UCSD-AML1 (cell line): Measurements from ENCODE around the gene POLA1.

Experiments used
- DNase-seq: peaks from one replicate; lab custom pipeline; 2025; ENCODE audit not compliant: unreplicated experiment; lab: John Stamatoyannopoulos, UW

Gene POLA1

DNA sequence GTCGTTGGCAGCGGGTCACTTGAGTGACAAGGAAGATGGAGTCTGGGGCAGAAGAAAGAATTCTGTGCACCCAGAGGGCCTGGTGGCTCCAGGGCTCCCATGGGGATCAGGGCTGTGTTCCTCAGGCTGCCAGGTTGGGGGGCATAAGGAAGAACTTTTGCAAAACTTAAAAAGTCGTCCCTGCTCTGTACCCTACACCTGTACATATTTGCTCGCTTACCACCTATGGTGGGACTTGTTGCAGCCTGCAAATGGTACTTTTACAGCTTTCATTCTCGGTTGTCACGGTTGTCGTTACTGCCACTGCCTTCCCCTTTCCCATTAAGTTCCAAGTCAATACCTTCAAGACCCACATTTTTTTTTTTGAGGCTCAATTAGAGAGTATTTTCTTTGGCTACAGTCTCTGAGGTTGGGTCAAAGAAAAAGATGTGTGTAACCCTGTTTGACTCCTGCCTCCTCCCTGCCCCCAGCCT, 312.9 kb downstream of the POLA1 start:
- no peak for DNase-seq

- no peak for DNase-seq
These were observed 313.6 kb downstream of the POLA1 start for GRCh38 chrX:25007059-25008053.

- no peak for DNase-seq
These were observed 315.7 kb downstream of the POLA1 start for GRCh38 chrX:25009407-25009806.

DNA sequence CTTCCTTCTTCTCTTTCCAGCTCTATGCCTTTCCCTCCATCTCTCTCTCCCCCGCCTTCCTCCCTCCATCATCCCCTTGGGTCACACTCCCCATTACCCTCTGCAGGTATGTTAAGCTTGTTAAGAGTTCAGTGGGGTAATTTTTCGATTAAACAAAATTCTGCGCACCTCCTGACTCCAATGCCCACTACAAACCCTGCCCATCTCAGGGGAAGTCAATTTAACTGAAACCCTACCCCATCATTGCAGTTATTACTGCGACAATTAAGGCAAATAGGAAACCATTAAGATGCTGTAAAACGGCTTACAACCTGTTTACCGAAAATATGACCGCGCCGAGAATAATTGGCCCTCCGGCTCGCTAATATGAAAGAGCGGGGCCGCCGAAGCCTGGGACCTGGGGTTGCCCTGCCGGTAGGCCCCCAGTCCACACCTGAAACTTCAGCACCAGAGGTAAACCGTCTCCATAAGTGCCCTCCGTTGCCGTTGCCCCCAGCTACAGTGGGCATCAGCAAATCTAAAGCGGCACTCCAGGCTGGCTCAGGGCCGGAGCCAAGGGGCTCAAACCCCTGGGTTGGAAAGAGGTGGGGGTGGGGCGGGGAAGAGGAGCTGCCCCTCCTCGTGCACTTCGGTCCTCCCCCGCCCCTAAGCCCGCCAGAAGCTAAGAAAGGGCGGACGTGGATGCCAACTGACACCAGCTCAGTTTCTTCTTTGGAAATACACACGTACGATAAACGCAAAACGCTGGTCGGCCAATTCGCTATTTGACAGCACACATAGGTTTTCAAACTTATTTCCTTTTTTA, 317.3 kb downstream of the POLA1 start:
- no peak for DNase-seq

DNA sequence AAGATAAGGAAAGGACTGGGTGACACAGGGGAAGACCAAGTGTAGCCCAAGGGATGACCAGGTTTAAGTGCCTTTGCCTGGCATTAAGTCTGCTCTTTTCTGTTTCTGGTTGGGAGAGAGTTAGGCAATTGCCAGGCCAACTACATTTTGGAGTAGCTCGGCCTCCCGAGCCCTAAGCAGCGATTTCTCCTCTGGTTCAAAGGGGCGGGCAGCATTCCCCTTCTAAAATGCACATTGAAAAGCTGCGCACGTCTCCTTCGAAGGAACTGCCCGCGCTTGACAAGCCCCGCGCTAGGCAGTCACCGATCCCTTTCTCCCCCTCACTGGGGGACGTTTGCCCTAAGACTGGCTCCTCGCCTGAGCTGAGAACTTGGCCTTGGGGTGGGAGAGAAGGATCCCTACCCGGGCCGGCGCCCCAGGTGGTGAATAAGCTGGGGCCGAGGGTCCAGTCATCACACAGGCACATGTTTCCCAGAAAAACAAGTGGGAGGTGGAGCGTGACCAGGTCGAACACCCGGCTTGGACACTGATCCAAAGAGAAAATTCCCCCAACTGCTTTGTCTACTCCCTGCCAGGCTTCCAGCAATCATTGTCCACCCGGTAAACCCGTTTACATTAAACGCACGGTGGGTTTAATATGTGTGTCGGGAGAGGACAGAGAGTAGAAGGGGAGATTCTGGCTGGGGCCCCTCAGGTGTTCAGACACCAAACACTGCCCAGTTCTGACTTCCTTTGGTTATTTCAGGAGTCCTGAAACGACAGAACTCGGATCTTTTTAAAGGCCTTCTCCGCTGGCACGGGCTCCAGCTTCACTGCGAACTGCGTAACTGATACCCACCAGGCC, 318.1 kb downstream of the POLA1 start:
- DNase-seq = no peak

DNA sequence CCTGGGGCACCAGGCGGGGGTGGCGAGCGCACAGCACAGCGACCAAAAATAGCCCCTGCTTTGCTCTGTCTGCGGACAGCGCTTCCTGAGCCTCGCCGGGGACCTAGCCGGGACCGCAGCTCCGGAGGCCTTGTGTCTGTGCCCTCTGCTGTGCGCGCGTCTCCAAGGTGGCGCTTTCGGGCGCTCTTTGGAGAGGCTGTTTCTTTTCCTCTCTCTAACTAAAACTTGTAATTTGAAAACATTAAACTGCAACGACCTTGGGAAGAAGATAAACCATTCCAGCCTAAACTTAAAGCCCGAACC, 318.7 kb downstream of the POLA1 start:
- peak; percentile 21 for DNase-seq

GRCh38 chrX:25012793-25013631, 319.3 kb downstream of the POLA1 start:
- DNase-seq = no peak

- no peak for DNase-seq
These were observed 320.1 kb downstream of the POLA1 start for GRCh38 chrX:25013632-25014365.

- no peak for DNase-seq
These were observed 320.7 kb downstream of the POLA1 start for GRCh38 chrX:25014366-25014838.

- DNase-seq = peak; percentile 42
These were observed 322.0 kb downstream of the POLA1 start, which contains the start of gene ARX for GRCh38 chrX:25015486-25016360. TSS of gene ARX (minus strand) at chrX:25015965. CDS start at chrX:25015737, 228 bp downstream.

GRCh38 chrX:25016361-25016671, 322.6 kb downstream of the POLA1 start:
- no peak for DNase-seq

DNA sequence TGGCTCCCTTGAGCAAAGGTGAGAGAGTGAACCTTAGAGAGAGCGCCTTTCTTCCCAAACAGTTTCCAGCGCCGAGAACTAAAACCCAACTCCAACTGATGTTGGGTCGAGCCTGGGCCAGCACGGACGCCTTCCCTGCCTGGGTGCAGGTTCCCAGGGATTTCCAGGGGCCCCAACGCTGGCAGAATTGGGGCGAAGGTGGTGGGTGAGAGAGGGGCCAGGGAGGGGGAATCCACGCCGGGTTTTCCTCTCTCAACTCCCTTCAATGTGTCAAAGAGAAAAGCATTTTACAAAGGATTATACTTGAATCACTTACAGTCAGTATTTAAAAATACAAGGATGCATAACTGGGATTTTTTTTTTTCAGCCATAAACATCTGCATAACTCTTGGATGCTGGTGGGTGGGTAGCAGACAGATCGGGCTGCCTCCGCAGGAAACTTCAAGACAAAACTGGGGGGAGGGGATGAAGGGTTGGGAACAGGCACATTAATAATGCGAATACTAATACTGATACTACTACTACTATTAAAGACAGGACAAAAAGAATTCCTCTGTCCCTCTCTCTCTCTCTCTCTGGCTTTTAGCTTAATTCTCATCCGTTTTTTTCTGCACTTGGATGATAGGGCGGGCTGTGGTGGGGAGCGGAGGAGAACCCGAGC, 323.4 kb downstream of the POLA1 start:
- no peak for DNase-seq

DNA sequence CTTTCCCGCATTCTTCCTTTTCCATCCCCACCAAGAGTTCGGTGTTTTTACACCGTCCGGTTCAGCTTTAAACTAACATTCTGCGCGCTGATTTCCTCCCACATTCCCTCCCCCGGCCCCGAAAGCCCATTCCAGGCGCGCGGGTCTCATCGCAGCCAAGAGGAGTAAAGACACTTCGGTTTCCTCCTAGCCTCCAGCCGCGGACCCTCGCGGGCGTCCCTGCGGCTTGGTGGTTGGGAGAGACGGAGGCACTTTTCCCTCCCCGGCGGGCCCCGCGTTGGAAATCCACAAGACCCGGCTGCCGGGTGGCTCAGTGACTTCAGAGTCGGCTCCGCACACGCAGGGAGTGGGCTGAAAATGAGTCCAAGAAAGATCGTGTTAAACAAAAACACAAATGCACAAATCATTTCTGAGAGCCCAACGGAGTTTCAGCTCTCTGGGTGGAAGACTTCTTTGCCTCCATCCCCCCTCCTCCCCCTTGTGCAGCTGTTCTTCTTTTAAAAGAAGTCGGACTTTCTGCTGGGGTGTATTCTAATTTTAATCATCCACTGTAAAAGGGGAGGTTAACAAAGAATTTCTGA, 324.0 kb downstream of the POLA1 start:
- DNase-seq = no peak

DNA sequence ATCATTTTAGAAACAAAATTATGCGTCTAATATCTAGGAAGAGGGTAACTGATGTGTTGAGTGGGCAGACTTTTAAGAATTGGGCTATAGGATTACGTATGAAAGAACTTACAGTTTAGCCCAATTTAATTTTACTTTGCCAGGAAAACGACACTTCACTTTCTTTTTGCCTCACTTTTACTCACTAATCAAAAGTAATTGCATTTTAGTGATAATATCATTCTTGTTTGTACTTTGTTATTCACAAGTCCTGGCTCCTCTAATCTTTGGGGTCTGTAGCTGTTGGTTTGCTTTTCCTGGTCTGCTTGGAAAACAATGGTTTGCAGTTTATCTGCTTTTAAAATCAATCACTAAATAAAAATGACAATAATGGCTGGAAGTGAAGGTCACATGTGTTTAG, 325.0 kb downstream of the POLA1 start:
- DNase-seq = no peak

DNA sequence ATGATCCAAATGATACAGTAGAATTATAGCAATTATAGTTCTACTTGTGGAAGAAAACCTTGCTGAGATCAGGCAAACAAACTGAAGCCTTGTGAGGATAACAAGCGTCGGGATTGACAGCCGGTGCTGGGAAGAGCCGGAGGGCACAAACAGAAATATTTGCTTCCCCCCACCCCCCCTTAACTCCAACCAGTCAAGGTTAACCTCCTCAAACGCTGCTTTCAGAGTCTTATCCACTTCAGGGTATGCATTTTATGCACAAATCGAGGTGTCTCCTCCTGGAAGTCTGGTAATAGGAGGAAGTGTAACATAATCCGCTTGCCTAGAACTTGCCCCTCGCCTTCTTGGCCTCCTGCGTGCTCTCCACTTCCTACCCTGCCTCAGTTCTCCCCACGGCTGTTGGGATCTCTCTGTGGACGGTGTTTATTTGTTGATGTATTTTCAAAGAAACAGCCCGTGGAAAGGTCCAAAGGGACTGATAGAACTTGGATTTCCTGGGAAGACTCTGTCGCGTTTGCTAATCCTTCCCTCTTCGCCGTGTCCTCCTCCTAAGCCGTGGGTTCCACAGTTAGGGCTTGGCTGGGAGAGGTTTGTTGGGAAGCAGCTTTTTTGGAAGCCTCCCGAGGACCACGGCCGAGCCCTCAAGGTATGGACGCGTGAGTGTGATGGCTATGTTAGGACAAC, 326.1 kb downstream of the POLA1 start:
- DNase-seq = no peak

DNA sequence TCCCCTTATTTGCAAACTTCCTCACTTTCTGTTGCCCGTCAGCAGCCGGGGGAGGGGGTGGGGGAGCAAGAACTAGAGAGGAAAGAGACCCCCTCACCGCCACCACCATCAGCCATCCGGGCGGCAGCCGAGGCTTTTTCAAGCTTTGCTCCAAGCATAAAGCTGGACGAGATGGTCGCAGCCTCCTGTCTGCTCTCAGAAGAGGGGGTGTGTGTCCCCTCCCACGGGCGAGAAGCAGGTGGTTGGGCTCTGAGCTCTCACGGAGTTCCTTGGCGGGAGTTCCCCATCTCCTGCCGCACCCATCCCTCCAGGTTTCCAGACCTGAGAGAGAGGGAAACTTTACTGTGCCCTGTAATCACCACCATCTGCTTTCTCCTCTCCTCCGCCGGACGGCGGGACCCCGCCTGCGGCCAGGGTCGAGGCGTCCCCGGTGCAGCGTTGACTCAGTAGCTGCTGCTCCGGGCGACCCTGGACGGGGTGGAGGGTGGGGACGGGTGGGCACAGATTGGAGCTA, 326.7 kb downstream of the POLA1 start:
- DNase-seq = no peak
